Heart right ventricle (tissue), 16 donors: ENCODE data around the gene MACROD2. TPM values are rescaled to one million over a fixed set of nuclear protein-coding genes. Genes with fewer than 3 reads are reported as not detected.

Experiments used
- ATAC-seq, 8 donors: fragments of 200-7000 bp; cut with Tn5 transposase; one replicate each; pipeline ENCODE4 v1.9.1; 2020; ENCODE audit warnings: mild to moderate bottlenecking in 8 of 8, moderate library complexity in 8 of 8, moderate number of reproducible peaks in 1 of 8
- DNase-seq, 2 donors: peaks; one replicate each; pipeline ENCODE4 v3.0.0-alpha.2; 2020
- H3K27ac ChIP-seq, 10 donors: fragments of 200-600 bp; sonication (generic) in 2 of 10; one replicate each; pipeline versions ENCODE4 v1.5.0 to v1.8.0; 2020 to 2022; ENCODE audit warnings: mild to moderate bottlenecking in 3 of 10
- H3K27me3 ChIP-seq, 7 donors: fragments of 200-600 bp; one replicate each; pipeline ENCODE4 v1.8.0; 2021 to 2022; ENCODE audit warnings: mild to moderate bottlenecking in 2 of 7
- H3K36me3 ChIP-seq, 9 donors: fragments of 200-600 bp; sonication (generic) in 1 of 9; one replicate each; pipeline versions ENCODE4 v1.5.0 to v1.8.0; 2020 to 2022; ENCODE audit warnings: mild to moderate bottlenecking in 2 of 9
- H3K4me1 ChIP-seq, 9 donors: fragments of 200-600 bp; sonication (generic) in 1 of 9; one replicate each; pipeline versions ENCODE4 v1.5.0 to v1.8.0; 2020 to 2022; ENCODE audit warnings: mild to moderate bottlenecking in 4 of 9
- H3K4me3 ChIP-seq, 10 donors: fragments of 200-600 bp; sonication (generic) in 2 of 10; one replicate each; pipeline versions ENCODE4 v1.5.0 to v1.8.0; 2020 to 2022; ENCODE audit warnings: mild to moderate bottlenecking in 7 of 10, moderate library complexity in 2 of 10
- H3K9me3 ChIP-seq, 11 donors: fragments of 200-600 bp in 10 of 11; sonication (generic) in 2 of 11; one replicate each; pipeline versions ENCODE4 v1.5.0 to v1.8.0; 2013 to 2022; ENCODE audit warnings: mild to moderate bottlenecking in 2 of 11, control low read depth in 1 of 11, moderate library complexity in 1 of 11
- WGBS, 2 donors: extraction: QIAGEN DNeasy Blood & Tissue Kit; methylation state at CpG; one replicate each; pipeline ENCODE4 v1.1.7; 2013; ENCODE audit warnings: inconsistent platforms in 1 of 2; 5-methylcytosine and 5-hydroxymethylcytosine counted together
- intact Hi-C, 10 donors: fragments of 100-400 bp; cut with DNase I; formaldehyde crosslinking; loops; one replicate each; pipeline versions ENCODE4 v1.11.1 to v1.14.2; 2022
- polyA plus RNA-seq, 2 donors: library from polyadenylated mRNA; stranded (reverse); fragments of 200-250 nt; gene quantifications; one replicate each; pipeline ENCODE4 v1.2.3, GENCODE V29; 2013
- total RNA-seq, 10 donors: library from RNA; stranded (reverse); fragmentation: NEBNext Ultra II Directional in 3 of 10; extraction: Animal tissue kit (Norgen Biotek cat#: 25700) in 3 of 10; gene quantifications; one replicate each; pipeline versions ENCODE4 v1.2.1 to v1.2.4, GENCODE V29; 2021 to 2023
- TF ChIP-seq, protein P1 (sequence below), 9 donors: fragments of 200-600 bp; sonication (generic) in 2 of 9; IDR thresholded peaks; one replicate each; pipeline versions ENCODE4 v1.5.0 to v1.8.0; 2021 to 2022; ENCODE audit warnings: antibody characterized with exemption in 9 of 9, mild to moderate bottlenecking in 5 of 9, moderate library complexity in 1 of 9
- donor health status: Arrhythmogenic right ventricular cardiomyopathy.
- donor health status: ischemic (EF 13 %, LVEDD 7.1; RV severe dilation, severe dysfunction).
- donor health status: healthy with polysubstance abuse.
- donor health status: DM: no; HTN: yes; CAD: no.
- donor health status: DM: no; HTN: no; CAD: no.
- donor health status: ischemic (EF 25% LVEDD 6.9; RV normal size, moderate dysfunction).
- donor health status: ischemic (EF 25% LVEDD 5.7; RV mildly dilated, moderate dysfunction).
- donor health status: healthy.
- donor health status: DM: yes; HTN: yes; CAD: no.
- donor health status: Ischemic cardiomyopathy.
- donor health status: ischemic (EF 35%, LVEDD 5.7; RV mildly dilated, moderate dysfunction).
- donor health status: nonischemic (EF 11% LVEDD 7.7; RV severe dilation, severe dysfunction).
- donor health status: DM: yes; HTN: yes; CAD: no.
- donor health status: PGD.
- donor health status: ischemic (EF 29% LVEDD 5.4; RV normal size, mild dysfunction).
- donor health status: nonischemic (EF 23%, LVEDD 6.1; RV moderate dilation, normal function).

Gene MACROD2
- total and polyA plus RNA-seq, 12 donors, result 0.28 to 6.4 (median 4.1) TPM

GRCh38 chr20:14918281-14918680 is 923.0 kb downstream of the MACROD2 start:
- DNase-seq (no peak), ATAC-seq (no peak)
- no peaks in the 10 kb centered on the region for H3K9me3 ChIP-seq
- intact Hi-C loops, result no loop called here
- no peak overlapping the region for H3K4me3 ChIP-seq
- peaks cover 0 to 8% (median 0%) of the 10 kb centered on the region in 9 donors for H3K4me1 ChIP-seq
- TF ChIP-seq, protein P1, sequence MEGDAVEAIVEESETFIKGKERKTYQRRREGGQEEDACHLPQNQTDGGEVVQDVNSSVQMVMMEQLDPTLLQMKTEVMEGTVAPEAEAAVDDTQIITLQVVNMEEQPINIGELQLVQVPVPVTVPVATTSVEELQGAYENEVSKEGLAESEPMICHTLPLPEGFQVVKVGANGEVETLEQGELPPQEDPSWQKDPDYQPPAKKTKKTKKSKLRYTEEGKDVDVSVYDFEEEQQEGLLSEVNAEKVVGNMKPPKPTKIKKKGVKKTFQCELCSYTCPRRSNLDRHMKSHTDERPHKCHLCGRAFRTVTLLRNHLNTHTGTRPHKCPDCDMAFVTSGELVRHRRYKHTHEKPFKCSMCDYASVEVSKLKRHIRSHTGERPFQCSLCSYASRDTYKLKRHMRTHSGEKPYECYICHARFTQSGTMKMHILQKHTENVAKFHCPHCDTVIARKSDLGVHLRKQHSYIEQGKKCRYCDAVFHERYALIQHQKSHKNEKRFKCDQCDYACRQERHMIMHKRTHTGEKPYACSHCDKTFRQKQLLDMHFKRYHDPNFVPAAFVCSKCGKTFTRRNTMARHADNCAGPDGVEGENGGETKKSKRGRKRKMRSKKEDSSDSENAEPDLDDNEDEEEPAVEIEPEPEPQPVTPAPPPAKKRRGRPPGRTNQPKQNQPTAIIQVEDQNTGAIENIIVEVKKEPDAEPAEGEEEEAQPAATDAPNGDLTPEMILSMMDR (IDR thresholded peaks at IDR 0.05), result no peak
- no peak overlapping the region for H3K27ac ChIP-seq
- WGBS, 2 donors, result 81 to 97% methylated on average over 1 of the region's 1 CpG
- H3K27me3 ChIP-seq, result no peaks in the 10 kb centered on the region
- H3K36me3 ChIP-seq, result no peaks in the 10 kb centered on the region

GRCh38 chr20:14918976-14919375 is 923.7 kb downstream of the MACROD2 start:
- intact Hi-C loops, result no loop called here
- WGBS, 2 donors, result 62 to 69% methylated on average over 3 of the region's 3 CpGs
- no peak for ATAC-seq
- no peak for DNase-seq
- Histone ChIP-seq H3K9me3 (no peaks in the 10 kb centered on the region), H3K4me3 (no peak overlapping the region), H3K4me1 (peaks cover 0 to 8% (median 0%) of the 10 kb centered on the region in 9 donors), H3K27me3 (no peaks in the 10 kb centered on the region), H3K27ac (no peak overlapping the region), H3K36me3 (no peaks in the 10 kb centered on the region)
- TF ChIP-seq, protein P1 (IDR thresholded peaks at IDR 0.05), result no peak

GRCh38 chr20:14919501-14920081 is 924.3 kb downstream of the MACROD2 start:
- Histone ChIP-seq H3K36me3 (no peaks in the 10 kb centered on the region), H3K27ac (no peak overlapping the region)
- TF ChIP-seq, protein P1 (IDR thresholded peaks at IDR 0.05), result no peak

DNA sequence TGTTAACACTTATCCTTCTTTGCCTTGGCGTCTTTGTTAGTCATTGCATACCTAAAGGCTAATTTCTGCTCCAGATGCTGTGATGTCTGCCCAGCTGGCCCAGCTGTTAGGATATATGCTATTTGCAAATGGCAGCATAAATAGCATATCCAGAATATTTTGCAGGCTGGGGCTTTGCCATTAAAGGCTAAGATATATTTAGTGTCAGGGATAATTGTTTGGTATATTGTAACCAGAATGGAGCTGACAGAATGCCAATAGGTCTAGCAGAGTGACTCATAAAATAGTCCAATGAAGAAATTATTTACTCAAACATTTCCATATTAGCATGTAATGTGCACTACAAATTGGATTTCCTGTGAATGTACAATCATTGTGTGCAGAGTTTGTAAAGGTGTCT is 926.2 kb downstream of the MACROD2 start:
- H3K27ac ChIP-seq, result no peak overlapping the region
- no peaks in the 10 kb centered on the region for H3K36me3 ChIP-seq
- intact Hi-C loops, result no loop called here
- no peaks in the 10 kb centered on the region for H3K27me3 ChIP-seq
- H3K9me3 ChIP-seq, result no peaks in the 10 kb centered on the region
- no peak for ATAC-seq
- TF ChIP-seq, protein P1 (IDR thresholded peaks at IDR 0.05), result no peak
- no peak for DNase-seq
- H3K4me1 ChIP-seq, result peaks cover 0 to 8% (median 0%) of the 10 kb centered on the region in 9 donors
- 78 to 89% methylated on average over 1 of the region's 1 CpG for WGBS, 2 donors
- no peak overlapping the region for H3K4me3 ChIP-seq

More at GRCh38 chr20:14919501-14920081, 924.3 kb downstream of the MACROD2 start:
- DNase-seq (no peak), ATAC-seq (no peak)
- 27 to 37% methylated on average over 7 of the region's 7 CpGs for WGBS, 2 donors
- Histone ChIP-seq H3K27me3 (no peaks in the 10 kb centered on the region), H3K4me3 (no peak overlapping the region), H3K9me3 (no peaks in the 10 kb centered on the region), H3K4me1 (peaks cover 0 to 8% (median 0%) of the 10 kb centered on the region in 9 donors)
- intact Hi-C loops, result no loop called here
